HG03139 (cell line): ENCODE data around the gene SDF2.

Experiments
- ATAC-seq: cut with Tn5 transposase; IDR thresholded peaks from one replicate; pipeline ENCODE4 v1.9.1; 2021; ENCODE audit not compliant: unreplicated experiment

SDF2 gene, protein sequence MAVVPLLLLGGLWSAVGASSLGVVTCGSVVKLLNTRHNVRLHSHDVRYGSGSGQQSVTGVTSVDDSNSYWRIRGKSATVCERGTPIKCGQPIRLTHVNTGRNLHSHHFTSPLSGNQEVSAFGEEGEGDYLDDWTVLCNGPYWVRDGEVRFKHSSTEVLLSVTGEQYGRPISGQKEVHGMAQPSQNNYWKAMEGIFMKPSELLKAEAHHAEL

DNA sequence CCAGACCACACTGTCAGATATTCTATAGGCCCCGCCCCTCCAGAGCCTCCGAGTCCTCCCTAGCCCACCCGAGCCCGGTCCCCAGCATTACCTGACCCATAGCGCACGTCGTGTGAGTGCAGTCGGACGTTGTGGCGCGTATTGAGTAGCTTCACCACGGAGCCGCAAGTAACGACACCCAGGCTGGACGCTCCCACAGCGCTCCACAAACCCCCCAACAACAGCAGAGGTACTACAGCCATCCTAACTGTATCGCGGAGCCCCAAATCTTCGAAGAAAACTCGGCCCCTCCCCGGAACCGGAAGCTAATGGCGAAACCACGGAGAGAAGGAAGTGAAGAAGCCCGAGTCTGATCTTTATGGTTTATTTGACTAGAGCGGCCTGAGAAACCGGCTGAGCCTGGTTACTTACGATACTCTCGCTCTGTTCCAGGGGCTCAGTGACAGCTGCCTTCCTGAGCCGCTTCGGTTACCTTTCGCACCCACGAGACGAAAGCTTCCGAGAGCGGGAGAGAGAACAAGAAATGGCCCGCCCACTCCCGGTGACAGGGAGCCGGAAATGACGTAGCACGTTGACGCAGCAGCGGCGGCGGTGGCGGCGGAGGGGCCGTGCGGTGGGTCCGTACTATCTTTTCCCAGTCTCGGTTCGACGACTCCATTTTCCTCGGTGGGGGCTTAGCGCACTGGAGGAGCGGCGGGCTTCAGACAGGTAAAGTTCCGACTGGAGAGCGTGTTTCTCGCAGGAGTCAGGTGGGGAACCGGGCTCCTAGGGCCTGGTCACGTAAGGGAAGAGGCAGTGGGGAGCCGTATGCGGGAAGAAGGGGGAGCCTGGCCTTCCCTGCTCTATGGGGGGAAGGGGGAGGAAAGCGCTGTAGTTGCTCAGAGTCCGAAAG lies at the start of gene SDF2, which contains the start of gene SUPT6H:
Gene SDF2, minus strand, starts transcription at position 272 of the 892 bp plus-strand sequence. Its CDS starts 30 bp downstream, at position 242.
Gene SUPT6H, plus strand, starts transcription at position 571 of the 892 bp plus-strand sequence. CDS start 11,197 bp downstream, outside the sequence.
- peak; percentile 64 for ATAC-seq

DNA sequence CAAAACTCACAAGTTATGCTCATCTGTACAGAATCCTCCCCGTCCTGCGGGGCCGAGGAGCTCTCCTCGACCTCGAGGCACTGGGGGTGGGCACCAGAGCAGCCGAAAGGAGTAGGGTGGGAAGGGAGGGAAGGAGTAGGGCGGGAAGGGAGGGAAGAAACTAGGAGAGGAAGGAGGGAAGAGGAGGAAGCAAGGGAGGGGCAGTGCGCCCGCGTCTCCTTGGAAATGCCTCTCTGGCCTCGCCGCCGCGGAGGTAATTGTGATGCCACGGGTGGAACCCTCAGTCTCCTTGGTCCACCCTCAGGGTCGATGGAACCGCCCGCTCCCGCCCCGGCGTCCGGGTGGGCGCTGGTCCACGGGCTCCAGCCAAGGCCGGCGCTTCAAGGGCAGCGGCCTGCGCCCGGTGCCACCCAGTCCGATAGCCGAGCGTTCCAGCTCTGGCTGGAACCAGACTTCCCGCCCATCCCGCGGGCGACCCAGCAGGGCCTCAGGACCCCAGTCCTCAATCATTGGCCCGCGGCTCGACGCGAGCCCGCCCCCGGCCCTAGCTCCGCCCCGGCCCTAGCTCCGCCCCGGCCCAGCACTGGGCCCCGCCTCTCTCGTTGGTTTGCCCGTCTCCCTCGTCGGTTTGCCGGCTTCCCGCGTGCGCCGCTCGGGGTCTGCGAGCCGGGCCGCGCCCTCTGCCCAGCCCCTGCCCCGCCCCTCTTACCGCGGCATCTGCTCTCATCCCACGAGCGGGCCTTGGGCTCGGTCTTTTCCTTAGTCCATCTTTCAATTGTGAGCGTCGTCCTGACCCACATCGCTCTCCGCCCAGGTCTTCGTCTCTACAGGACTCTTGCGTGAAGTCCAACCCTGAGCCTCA lies 49.4 kb upstream of the SDF2 start:
- peak; percentile 57 for ATAC-seq

DNA sequence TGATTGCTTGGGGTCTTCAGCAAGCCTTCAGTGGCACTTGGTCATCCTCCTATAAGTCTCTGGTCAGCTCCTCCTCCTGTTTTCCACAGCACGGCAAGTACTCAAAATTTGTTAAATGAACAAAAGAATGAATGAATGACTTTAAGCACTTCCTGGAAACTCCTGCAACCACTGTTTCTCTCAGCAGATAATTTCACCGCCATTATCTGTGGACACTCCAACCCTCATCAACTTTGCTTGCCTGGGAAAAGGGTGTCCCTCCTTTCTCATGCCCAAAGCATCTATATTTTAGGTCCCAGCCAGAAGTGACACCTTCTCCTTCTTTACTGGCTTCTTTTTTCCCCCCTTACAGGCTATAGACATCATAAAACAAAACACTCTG lies 45.6 kb upstream of the SDF2 start:
- no peak for ATAC-seq

DNA sequence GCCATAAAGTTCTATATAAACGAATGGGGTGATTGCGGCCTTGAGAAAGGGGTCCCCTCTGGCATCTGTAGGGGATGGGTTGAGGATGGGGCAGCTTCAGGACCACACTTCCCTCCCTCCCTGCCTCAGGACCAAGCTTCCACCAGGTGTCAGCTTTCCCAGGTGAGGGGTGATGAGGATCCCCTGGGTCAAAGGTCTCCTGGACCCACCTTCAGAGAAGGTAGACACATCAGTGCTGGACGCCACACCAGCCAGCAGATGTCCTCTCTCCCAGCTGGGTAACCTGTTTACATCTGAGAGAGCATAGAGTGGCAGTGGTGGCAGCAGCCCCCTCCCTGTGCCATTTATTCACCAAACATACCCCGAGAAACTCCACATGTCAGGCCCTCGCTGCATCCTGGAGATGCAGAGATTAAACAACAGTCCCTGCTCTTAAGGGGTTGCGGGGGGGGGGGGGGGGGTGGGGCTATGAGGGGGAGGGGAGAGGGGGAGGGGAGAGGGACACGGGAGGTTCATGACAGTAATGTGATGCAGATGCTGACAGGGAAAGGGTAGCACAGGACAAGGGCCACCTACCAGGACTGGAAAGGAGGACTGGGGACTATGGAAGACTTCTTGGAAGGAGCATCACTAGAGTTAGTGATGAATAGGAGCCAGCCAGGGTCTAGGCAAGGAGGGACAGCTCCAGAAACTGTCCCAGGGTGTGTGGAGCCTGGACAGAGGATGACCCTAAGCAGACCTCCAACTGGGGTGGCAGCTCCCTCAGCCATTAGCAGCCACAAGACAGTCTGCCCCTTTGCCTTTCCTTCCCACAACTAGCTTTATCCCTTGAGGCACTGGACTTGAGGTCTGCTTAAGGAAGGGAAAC lies 45.0 kb upstream of the SDF2 start:
- ATAC-seq, result no peak

DNA sequence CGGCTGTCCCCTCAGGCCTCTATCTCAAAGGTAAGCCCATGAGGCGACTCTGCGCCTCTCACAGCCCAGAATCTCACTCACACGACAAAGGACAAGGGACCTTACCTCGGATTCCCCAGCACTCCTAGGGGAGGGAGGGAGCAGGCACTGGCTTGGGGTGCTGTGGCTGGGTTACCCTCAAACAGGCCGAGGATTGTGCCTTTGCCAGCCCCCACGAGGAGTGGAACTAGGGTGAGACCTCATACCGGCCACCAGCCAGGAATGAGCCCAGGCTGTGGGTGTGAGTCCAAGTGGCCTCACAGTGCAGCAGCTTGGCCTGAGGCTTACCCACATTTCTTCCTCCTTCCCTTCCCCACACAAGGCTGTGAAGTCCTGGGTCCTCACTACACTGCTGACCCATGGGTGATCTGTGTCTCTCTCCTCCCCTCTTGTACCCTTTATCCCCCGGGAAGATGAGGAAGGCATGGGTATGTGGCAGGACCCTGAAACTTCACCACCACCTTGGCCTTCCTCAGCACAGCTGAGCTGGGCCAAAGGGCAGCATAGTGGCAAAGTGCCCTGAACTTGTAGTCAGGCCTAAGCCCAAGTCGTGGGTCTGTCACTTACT lies 44.1 kb upstream of the SDF2 start:
- ATAC-seq, result no peak

DNA sequence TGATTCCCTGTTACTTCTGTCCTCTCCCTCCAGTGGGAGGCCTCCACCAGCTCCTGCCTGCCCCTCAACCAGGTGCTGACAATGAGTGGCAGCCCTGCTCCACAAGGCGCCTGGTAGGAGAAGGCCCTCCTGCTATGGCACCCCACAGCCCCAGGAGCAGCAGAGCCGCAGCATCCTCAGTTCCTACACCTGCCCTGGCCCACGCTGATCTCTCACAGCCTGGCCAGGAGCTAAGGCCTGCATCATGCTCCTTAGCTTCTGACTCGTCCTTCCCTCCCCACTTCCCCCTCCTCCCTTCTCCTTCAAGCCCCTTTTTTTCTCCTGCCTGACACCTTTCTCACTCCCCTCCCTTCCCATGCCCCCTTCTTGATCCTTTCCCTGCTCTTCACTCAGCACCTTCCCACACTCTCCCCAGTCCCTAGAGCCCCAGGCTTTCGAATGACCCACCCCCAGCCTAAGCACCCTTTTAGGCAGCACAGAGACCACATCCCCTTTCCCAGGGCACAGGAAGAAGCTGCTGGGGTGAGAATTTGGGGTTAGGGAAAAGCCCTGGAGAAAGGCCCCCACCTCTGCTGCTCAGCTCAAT lies 43.5 kb upstream of the SDF2 start:
- no peak for ATAC-seq

DNA sequence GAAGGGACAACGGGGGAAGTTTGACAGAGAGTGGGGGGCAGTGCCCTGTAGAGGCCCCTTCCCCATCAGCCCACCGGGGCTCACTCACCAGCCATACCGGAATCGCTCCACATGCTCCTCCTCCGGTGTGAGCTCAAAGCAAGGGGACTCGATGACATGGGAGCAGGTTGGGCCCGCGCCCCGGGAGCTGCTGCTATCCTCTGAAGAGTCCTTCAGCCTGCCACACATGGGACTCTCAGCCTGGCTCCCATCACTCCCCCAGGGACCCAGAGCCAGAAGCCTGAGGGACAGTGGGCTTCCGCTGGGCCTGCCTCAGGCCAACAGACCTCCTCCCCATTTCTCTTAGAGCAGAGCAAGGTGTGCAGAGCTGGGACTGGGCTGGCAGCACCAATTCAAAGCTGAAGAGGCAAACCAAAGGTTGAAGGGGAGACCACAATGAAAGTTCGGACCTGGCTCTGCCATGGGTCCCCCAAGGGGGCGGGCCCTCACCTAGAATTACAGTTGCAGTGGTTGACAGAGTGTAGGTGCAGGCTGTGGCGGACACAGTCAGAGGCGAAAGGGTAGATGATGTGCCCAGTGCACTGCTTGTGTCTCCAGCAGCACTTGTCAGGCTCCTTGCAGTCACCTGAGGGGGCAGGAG lies 42.6 kb upstream of the SDF2 start:
- no peak for ATAC-seq

DNA sequence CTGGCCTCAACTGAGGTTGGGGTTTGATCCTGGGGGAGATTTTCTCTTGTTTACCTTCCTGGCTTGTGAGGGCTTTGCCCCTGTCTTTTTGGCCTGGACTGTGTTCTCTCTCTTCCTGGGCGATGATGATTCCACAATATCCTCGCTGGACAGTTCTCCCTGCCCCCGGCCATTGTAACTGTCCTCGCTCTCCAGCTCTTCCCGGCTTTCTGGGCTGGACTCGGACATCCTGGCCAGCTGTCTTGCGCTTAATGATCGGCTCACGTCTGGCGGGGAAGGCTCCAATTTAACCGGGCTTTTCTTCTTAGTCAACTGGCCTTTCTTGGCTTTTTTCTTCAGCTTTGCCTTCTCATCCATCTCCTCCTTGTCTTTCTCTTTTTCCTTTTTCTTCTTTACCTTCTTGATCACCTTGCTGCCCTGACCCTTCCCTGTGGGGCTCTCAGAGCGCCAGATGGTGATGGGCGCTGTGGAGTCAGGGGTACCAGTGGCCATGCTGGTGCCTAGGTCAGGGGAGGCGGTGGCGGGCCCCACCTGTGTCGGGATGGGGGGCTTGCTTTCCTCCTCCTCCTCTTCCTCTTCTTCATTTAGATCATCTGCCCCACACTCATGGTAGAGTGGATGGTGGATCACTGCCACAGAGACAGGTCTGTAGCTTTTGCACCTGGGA lies 42.0 kb upstream of the SDF2 start:
- no peak for ATAC-seq

DNA sequence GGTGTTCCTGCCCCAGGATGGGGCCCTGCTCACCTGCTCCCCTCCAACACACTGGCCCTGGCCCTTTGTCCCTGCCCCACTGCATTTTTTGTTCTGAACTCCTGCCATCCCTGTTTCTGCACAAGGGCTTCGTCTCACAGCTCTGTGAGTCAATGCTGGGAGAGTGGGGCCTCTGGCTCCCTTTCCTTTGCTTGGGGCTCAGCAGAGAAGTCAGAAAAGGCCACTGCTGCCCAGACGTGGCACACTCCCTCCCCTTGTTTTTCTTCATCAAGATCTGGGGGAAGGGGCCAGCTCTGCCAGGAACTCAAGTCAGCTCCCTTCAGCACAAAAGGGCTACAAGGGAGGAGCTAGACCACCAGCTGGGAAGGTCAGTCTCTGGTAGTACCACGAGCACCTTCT lies 41.0 kb upstream of the SDF2 start:
- ATAC-seq, result no peak

DNA sequence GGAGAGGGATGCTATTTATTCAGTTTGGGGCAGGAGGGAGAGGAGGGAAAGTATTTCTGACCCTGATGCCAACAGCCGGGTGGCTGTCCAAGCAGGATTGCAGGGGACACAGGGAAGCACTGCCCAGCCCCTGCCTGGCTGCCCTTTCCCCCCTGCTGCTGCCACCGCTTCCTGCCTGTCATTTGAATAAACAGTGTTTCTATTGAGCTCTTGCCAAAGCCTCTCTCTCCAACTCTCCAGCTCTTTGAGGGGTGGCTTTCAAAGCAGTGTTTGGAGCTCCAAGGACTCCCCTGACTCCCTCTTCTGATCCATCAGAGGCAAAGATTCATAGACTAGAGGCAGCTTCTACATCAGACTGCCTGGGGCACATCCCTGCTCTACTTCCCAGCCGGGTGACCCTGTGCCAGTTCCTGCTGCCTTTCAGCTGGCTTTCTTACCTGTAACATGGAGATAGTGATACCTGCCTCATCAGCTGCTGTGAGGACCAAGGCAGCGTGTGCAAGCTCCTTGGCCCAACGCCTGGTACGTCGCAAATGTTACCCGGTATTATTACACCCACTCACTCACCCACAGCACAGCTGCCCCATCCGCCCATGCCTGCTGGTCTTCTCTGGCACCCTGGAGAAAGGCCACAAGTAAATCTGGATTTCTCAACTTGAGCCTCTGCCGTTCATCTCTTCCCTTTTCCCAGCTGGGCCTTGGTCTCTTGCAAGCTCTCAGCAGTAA lies 40.5 kb upstream of the SDF2 start:
- no peak for ATAC-seq

DNA sequence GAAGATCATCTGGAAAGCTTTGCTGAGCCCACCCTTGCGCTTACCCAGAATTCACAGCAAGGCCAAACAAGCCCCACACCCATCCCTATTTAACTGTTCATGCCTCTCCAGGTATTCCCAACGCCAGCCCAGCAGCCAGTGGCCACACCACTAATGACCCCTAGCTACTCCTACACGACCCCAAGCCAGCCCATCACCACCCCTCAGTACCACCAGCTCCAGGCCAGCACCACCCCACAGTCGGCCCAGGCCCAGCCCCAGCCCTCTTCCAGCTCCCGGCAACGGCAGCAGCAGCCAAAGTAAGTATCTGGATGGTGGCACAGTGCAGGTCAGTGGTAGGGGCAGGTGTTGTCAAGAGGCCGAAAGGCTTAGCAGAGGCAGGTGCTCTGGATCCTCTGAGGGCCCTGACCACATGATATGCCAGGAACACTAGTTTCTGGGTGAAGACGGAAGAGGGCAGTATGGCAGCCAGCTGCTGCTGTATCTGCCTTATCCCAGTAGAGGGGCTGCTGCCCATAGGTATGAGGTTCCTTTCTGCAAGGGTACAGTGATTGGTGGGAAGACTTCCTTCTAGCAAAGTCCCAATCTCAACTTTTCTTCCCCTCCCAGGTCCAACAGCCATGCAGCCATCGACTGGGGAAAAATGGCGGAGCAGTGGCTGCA lies 39.3 kb upstream of the SDF2 start:
- ATAC-seq, result no peak

DNA sequence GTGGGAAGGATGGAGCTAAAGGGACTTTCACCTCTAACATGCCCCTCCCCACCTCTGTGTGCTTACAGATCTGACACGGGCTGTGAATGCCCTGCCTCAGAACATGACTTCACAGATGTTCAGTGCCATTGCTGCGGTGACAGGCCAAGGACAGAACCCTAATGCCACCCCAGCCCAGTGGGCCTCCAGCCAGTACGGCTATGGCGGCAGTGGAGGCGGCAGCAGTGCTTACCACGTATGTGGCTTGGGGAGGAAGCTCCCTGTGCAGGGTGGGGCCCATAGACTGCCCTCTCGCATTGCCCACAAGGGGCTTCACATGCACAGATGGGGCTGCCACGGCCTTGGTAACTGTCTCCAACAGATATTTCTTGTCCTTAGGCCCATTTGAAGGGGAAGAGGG lies 38.6 kb upstream of the SDF2 start:
- ATAC-seq, result no peak

DNA sequence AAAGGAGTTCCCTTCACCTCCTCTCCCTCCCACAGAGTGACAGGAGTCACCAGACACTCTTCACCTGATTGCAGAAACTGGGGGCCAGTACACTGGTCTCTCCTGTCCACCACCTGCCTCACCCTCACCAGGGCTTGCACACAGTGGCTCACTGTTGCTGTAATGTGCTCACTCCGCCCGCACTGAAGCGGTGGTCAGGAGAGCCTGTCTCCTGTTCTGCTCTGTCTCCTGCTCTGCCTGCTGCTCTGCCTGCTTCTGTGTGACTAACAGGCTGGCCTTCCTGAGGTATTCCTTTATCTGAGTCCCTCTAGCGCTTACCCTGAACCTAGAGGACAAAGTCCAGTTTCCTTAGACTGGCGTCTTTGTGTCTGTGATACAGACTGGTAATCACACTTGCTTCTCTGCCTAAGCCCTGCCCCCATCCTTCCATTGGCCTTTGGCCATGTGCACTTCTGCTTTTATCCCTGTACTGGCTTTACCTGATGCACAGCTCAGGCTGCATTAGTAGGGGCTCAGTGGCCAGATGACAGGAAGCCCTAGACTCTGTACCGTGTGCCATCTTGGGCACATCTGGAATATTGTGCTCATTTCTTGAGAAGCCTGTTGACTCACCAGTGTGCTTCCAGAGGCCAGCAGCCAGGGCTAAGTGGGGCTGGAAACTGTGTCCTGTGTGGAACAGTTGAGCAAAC lies 36.7 kb upstream of the SDF2 start:
- ATAC-seq, result no peak

DNA sequence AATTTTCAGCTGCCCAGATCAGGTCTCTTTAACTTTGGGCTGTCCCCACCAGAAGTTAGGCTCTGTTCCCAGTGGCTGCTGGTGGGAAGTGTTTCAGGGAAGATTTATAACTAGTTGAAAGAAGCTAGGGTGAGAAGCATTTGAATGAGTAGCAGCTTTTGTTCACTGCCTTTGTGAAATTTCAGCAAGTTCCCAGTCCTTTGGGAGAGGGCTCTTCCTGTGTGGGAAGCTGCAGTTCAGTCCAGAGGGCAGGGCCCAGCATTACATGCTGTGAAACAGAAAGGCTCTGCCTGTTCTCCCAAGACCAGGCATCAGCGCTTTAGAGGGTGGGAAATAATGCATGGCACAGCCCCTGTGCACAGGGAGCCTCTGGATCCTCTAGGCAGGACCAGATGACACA lies 32.2 kb upstream of the SDF2 start:
- ATAC-seq, result no peak

DNA sequence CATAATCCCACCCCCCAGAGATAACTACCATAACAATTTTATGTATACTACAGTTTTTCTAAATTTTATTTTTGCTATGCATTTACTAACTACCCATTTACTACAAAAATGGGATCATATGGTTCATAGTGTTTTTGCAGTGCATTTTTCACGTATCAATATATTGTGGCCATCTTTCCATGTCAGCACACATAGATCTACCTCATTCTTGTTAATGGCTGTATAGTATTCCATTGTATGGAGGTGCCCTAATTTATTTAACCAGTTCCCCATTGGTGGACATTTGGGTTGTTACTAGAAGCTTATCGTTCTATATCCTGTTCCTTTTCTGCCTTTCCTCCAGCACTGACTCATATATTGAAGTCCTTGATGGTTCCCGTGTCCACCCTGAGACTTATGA lies 27.3 kb upstream of the SDF2 start:
- no peak for ATAC-seq

DNA sequence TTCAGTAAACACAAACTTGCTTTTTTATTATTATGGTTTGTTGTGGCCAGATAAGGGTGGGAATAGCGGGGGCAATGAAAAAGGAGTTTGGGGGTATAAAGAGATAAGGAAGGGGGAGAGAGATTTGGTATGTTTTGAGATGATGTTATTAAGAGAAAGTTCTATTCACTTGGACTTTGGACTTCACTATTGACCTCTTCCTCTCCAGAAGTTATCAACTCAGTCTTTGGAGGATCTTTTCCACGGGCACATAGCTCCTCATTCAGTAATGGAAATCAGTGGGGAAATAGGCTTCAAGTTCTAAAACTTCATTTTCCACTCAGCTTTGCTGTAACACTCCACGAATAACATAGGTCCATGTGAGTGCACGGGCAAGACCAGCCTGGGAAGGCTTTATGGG lies 26.8 kb upstream of the SDF2 start:
- ATAC-seq, result no peak

DNA sequence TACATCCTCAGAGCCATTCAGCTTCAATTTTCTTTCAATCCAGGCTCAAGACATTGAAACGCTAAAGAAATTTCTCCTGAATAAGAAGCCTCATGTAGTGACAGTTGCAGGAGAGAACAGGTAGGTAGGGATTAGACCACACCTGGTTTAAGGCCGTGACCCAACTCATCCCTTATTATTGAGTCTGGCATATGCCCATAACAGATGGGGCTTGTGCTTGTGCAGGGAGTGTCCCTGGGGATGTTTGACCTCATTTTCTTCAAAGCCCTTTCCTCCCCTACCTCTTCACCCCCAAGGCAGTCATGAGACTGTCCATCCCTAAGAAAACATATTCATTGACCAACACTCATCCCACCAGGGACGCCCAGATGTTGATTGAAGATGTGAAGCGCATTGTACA lies 24.6 kb upstream of the SDF2 start:
- no peak for ATAC-seq
